Neural cell (in vitro differentiated cells): Measurements from ENCODE around the gene LY9.

Experiments used
- CTCF ChIP-seq: fragments of 450-650 bp; IDR thresholded peaks from 2 replicates; pipeline ENCODE4 v1.5.1; 2014; ENCODE audit warnings: antibody characterized with exemption, mild to moderate bottlenecking, moderate library complexity; ENCODE audit not compliant: poor library complexity, severe bottlenecking
- EP300 ChIP-seq: fragments of 450-650 bp; conservative IDR thresholded peaks from 2 replicates; pipeline ENCODE4 v1.6.1; 2014; ENCODE audit warnings: antibody characterized with exemption, mild to moderate bottlenecking, moderate library complexity; ENCODE audit not compliant: poor library complexity, severe bottlenecking
- EZH2 ChIP-seq: fragments of 200-600, 300-800 bp; shearing (Covaris generic), sonication (generic); IDR thresholded peaks from 2 replicates; pipeline ENCODE4 v1.6.1; 2014; ENCODE audit warnings: antibody characterized with exemption, low read length, borderline replicate concordance, mild to moderate bottlenecking; ENCODE audit not compliant: insufficient read depth, poor library complexity, severe bottlenecking
- POLR2AphosphoS5 ChIP-seq: IDR thresholded peaks from 2 replicates; pipeline ENCODE4 v1.6.1; 2012
- RAD21 ChIP-seq: fragments of 450-650 bp; conservative IDR thresholded peaks from 2 replicates; pipeline ENCODE4 v1.6.1; 2014; ENCODE audit warnings: antibody characterized with exemption, mild to moderate bottlenecking, moderate library complexity
- REST ChIP-seq: IDR thresholded peaks from 2 replicates; pipeline ENCODE4 v1.6.1; 2012; ENCODE audit warnings: borderline replicate concordance

GRCh38 chr1:160800645-160801408 is 4.9 kb downstream of the LY9 start:
- TF ChIP-seq CTCF = no peak
- TF ChIP-seq EZH2 = no peak
- no peak for TF ChIP-seq EP300
- TF ChIP-seq RAD21 = no peak
- TF ChIP-seq REST = no peak
- no peak for TF ChIP-seq POLR2AphosphoS5
